Measurements from ENCODE around the gene HCK. TPM values are rescaled to one million over a fixed set of nuclear protein-coding genes. Genes with fewer than 3 reads are reported as not detected.

HCK gene
- not detected in 2 replicates for total RNA-seq (2014; rRNA removed; shearing (Covaris generic))
- polyA plus RNA-seq (2016; fragmentation: Nextera tagmentation; extraction: Ambion mirVana): not detected in 2 replicates

DNA sequence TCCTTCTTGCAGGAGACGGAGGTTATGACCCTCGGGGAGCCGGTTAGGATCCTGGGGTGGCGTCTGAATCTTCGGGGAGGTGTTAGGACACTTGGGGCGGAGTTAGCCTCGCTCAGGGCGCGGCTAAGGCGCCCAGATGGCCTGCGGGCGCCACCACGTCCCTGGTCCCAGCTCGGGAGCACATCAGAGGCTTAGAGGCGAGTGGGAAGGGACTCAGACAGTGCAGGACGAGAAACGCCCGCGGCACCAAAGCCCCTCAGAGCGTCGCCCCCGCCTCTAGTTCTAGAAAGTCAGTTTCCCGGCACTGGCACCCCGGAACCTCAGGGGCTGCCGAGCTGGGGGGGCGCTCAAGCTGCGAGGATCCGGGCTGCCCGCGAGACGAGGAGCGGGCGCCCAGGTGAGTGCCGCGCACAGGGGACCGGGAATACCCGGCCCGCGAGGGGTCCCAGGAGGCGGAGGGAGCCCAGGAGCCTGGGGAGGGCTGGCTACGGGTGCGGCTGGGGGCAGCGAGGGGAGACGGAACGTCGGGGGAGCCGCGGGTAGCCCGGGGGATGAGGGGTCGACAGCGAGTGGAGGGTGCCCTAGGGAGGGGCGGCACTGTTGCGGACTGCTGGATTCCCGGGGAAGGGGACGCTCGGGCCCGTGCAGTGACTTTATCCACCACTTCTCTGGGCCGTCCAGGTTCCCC, at the start of gene HCK:
TSS of gene HCK (plus strand) at position 153 of the 688 bp plus-strand sequence.
- Histone ChIP-seq H3K27me3 (replicated peaks; ENCODE audit: insufficient read depth) (peaks cover 81% of the 10 kb centered on the region), H3K4me3 (no peak within 1 kb of the TSS), H3K36me3 (ENCODE audit: low read depth) (no peaks in the 10 kb centered on the region), H3F3A (ENCODE audit: insufficient read depth) (no peaks in the 10 kb centered on the region), H3K9me3 (ENCODE audit: low read depth) (no peaks in the 10 kb centered on the region), H2AFZ (no peak within 1 kb of the TSS), H3K79me2 (ENCODE audit: insufficient read depth) (no peaks in the 10 kb centered on the region), H4K20me1 (ENCODE audit: insufficient read depth) (no peaks in the 10 kb centered on the region), H3K9me2 (ENCODE audit: insufficient read depth) (no peaks in the 10 kb centered on the region), H3K4me1 (ENCODE audit: insufficient read depth) (no peaks in the 10 kb centered on the region), H3K4me2 (ENCODE audit: unreplicated experiment) (no peak within 1 kb of the TSS), H3K27ac (no peak within 1 kb of the TSS), H3K9ac (no peak within 1 kb of the TSS)
- TF ChIP-seq EZH2phosphoT487 (IDR thresholded peaks at IDR 0.05; ENCODE audit: insufficient read depth, low read depth): 0 out of 2 replicates have a peak, but pooled peaks have one; percentile 18
- peak; percentile 36 for TF ChIP-seq EZH2 (IDR thresholded peaks at IDR 0.05; ENCODE audit: insufficient read depth, poor library complexity, severe bottlenecking)
- WGBS, 2 experiments (ENCODE audit: low coverage in 1 of 2, low lambda C conversion rate in 2 of 2, missing lambda C conversion rate in 2 of 2): 3 to 4% methylated on average over 51 to 58 of the region's 58 CpGs
- in situ Hi-C loops (cut with MboI): no loop called here
- DNase-seq: peak; percentile 23

GRCh38 chr20:32003325-32003724, 48.7 kb upstream of the HCK start:
- Histone ChIP-seq H2AFZ (no peak overlapping the region), H3F3A (ENCODE audit: insufficient read depth) (no peaks in the 10 kb centered on the region), H3K9me2 (ENCODE audit: insufficient read depth) (no peaks in the 10 kb centered on the region), H3K9me3 (ENCODE audit: low read depth) (no peaks in the 10 kb centered on the region), H3K9ac (no peak overlapping the region), H4K20me1 (ENCODE audit: insufficient read depth) (no peaks in the 10 kb centered on the region), H3K79me2 (ENCODE audit: insufficient read depth) (no peaks in the 10 kb centered on the region), H3K4me2 (ENCODE audit: unreplicated experiment) (no peak overlapping the region), H3K27me3 (replicated peaks; ENCODE audit: insufficient read depth) (peaks cover 41% of the 10 kb centered on the region; the same call in 1 of the 2 replicates), H3K36me3 (ENCODE audit: low read depth) (no peaks in the 10 kb centered on the region), H3K4me1 (ENCODE audit: insufficient read depth) (no peaks in the 10 kb centered on the region), H3K4me3 (no peak overlapping the region), H3K27ac (no peak overlapping the region)
- in situ Hi-C loops (cut with MboI): no loop called here
- WGBS, 2 experiments (ENCODE audit: low coverage in 1 of 2, low lambda C conversion rate in 2 of 2, missing lambda C conversion rate in 2 of 2): 68 to 84% methylated on average over 2 of the region's 2 CpGs
- TF ChIP-seq EZH2phosphoT487 (IDR thresholded peaks at IDR 0.05; ENCODE audit: insufficient read depth, low read depth): no peak
- TF ChIP-seq EZH2 (IDR thresholded peaks at IDR 0.05; ENCODE audit: insufficient read depth, poor library complexity, severe bottlenecking): no peak
- no peak for DNase-seq

DNA sequence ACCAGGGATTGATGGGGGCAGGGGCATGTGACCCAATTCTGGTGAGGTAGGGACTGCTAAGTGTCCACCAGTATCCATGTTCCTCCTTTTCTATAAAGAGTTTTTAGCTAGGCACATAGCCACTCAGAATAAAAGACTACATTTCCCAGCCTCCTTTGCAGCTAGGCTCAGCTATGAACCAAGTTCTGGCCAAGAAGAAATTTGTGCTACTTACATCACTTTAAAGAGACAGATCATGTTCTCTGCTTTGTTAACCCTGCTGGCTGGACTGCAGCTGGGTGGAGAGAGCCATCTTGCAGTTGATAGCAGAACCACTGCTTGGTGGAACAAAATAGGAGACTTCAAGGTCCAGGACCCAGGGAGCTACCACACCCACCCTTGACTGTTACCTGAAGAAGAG, 47.1 kb upstream of the HCK start:
- Histone ChIP-seq H3K4me1 (ENCODE audit: insufficient read depth) (no peaks in the 10 kb centered on the region), H3K27me3 (replicated peaks; ENCODE audit: insufficient read depth) (peaks cover 46% of the 10 kb centered on the region; the same call in 1 of the 2 replicates), H3K4me3 (no peak overlapping the region), H3F3A (ENCODE audit: insufficient read depth) (no peaks in the 10 kb centered on the region), H2AFZ (no peak overlapping the region), H3K9me2 (ENCODE audit: insufficient read depth) (no peaks in the 10 kb centered on the region), H3K27ac (no peak overlapping the region), H4K20me1 (ENCODE audit: insufficient read depth) (no peaks in the 10 kb centered on the region), H3K36me3 (ENCODE audit: low read depth) (no peaks in the 10 kb centered on the region), H3K9ac (no peak overlapping the region), H3K79me2 (ENCODE audit: insufficient read depth) (no peaks in the 10 kb centered on the region), H3K9me3 (ENCODE audit: low read depth) (no peaks in the 10 kb centered on the region), H3K4me2 (ENCODE audit: unreplicated experiment) (no peak overlapping the region)
- in situ Hi-C loops (cut with MboI): no loop called here
- TF ChIP-seq EZH2 (IDR thresholded peaks at IDR 0.05; ENCODE audit: insufficient read depth, poor library complexity, severe bottlenecking): no peak
- no peak for TF ChIP-seq EZH2phosphoT487 (IDR thresholded peaks at IDR 0.05; ENCODE audit: insufficient read depth, low read depth)
- DNase-seq: peak; percentile 50

DNA sequence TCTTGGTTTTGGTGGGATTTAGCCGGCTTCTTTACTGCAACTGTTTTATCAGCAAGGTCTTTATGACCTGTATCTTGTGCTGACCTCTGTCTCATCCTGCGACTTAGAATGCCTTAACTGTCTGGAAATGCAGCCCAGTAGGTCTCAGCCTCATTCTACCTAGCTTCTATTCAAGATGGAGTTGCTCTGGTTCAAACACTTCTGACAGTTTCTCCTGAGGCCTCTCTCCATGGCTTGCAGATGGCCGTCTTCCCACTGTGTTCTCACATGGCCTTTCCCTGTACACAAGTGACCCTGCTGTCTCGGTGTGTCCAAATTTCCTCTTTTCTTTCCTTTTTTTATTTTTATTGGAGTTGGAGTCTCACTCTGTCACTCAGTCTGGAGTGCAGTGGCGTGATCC, 46.0 kb upstream of the HCK start:
- no peaks in the 10 kb centered on the region for H3K9me2 ChIP-seq (ENCODE audit: insufficient read depth)
- in situ Hi-C loops (cut with MboI): no loop called here
- H3K27me3 ChIP-seq (replicated peaks; ENCODE audit: insufficient read depth): peaks cover 51% of the 10 kb centered on the region; the same call in 1 of the 2 replicates
- H3K4me3 ChIP-seq: no peak overlapping the region
- DNase-seq: no peak
- no peaks in the 10 kb centered on the region for H3K4me1 ChIP-seq (ENCODE audit: insufficient read depth)
- H3K79me2 ChIP-seq (ENCODE audit: insufficient read depth): no peaks in the 10 kb centered on the region
- H3F3A ChIP-seq (ENCODE audit: insufficient read depth): no peaks in the 10 kb centered on the region
- no peaks in the 10 kb centered on the region for H4K20me1 ChIP-seq (ENCODE audit: insufficient read depth)
- WGBS, 2 experiments (ENCODE audit: low coverage in 1 of 2, low lambda C conversion rate in 2 of 2, missing lambda C conversion rate in 2 of 2): 46 to 52% methylated on average over 5 of the region's 5 CpGs
- H3K27ac ChIP-seq: no peak overlapping the region
- H3K9me3 ChIP-seq (ENCODE audit: low read depth): no peaks in the 10 kb centered on the region
- H2AFZ ChIP-seq: no peak overlapping the region
- no peaks in the 10 kb centered on the region for H3K36me3 ChIP-seq (ENCODE audit: low read depth)
- no peak overlapping the region for H3K4me2 ChIP-seq (ENCODE audit: unreplicated experiment)
- no peak overlapping the region for H3K9ac ChIP-seq
- TF ChIP-seq EZH2phosphoT487 (IDR thresholded peaks at IDR 0.05; ENCODE audit: insufficient read depth, low read depth) (no peak), EZH2 (IDR thresholded peaks at IDR 0.05; ENCODE audit: insufficient read depth, poor library complexity, severe bottlenecking) (no peak)

Measured in GM23248 (cell line).